Activated CD4-positive, alpha-beta T cell treated with anti-CD3 and anti-CD28 coated beads, Interleukin-2, amount 10 ng/mL, durations not matched to agents 7 days and 5 days (primary cell): ENCODE results near the gene LAMA5. TPM values are rescaled to one million over a fixed set of nuclear protein-coding genes. Genes with fewer than 3 reads are reported as not detected.
A peak's percentile ranks its signal among the peaks of the same experiment; 100 is the strongest.

Experiments
- CTCF ChIA-PET: fragments of 350-600 bp; sonication (Branson Sonifier 250); formaldehyde crosslinking; loops from one replicate; lab custom pipeline; 2021; ENCODE audit warnings: antibody characterized with exemption; lab: Charles Lee
- POLR2A ChIA-PET: fragments of 350-600 bp; sonication (Branson Sonifier 250); formaldehyde crosslinking; loops from one replicate; lab custom pipeline; 2021; ENCODE audit warnings: antibody characterized with exemption; lab: Charles Lee
- DNase-seq: peaks from one replicate; pipeline ENCODE4 v3.0.0-alpha.2; 2020
- H3K27ac Mint-ChIP-seq: one replicate; pipeline ENCODE4 v1.8.0; 2021; ENCODE audit warnings: mild to moderate bottlenecking, moderate library complexity, mixed read lengths
- H3K27me3 Mint-ChIP-seq: one replicate; pipeline ENCODE4 v1.8.0; 2021; ENCODE audit warnings: mixed read lengths
- H3K36me3 Mint-ChIP-seq: one replicate; pipeline ENCODE4 v1.8.0; 2021; ENCODE audit warnings: low read depth, mixed read lengths
- H3K4me1 Mint-ChIP-seq: one replicate; pipeline ENCODE4 v1.8.0; 2021; ENCODE audit warnings: mixed read lengths
- H3K4me3 Mint-ChIP-seq: one replicate; pipeline ENCODE4 v1.8.0; 2021; ENCODE audit warnings: mild to moderate bottlenecking, moderate library complexity, mixed read lengths
- H3K9me3 Mint-ChIP-seq: one replicate; pipeline ENCODE4 v1.8.0; 2021; ENCODE audit warnings: mixed read lengths
- total RNA-seq, 2 experiments: library from RNA; stranded (reverse); gene quantifications; one replicate each; pipeline ENCODE4 v1.2.3, GENCODE V29; 2021

Gene LAMA5
- total RNA-seq, 2 experiments from 2014 or later = 0.64 to 0.67 TPM

DNA sequence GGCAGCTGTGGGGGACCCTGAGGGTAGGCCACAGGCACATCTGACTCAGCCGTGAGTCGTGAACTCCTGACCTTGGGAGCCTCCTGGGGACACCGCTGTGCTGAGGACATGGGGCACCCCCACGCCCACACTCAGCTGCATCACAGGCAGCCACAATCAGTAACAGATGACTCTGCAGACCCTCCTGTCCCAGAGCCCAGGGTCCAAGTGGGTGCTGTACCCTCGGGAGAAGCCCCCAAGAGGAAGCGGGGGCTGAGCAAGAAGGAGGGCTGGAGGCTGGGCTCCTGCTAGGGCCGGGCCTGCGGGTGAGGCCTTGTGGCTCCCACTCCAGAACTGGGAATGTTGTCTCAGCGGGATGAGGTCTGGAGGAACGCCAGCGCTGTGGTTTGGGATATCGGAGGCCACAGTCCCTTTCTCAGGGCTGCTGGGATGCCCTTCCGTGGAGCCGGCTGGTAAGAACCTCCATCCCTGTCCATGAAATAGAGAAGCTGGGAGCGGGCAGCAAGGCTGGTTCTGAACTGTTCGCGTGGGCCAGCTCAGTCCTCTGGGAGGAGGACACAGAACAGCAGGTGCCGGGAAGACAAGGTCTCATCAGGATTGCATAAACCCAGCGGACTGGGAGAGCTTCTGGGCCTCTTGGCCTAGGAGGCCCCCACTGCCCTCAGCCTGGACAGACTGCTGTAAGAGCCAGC is 3.1 kb upstream of the LAMA5 start:
- no peak for DNase-seq
- POLR2A ChIA-PET = no interaction called here
- CTCF ChIA-PET = interaction anchor here (1.1 kb wide), 1 partner anchor 69 kb away, joined by 3 read pairs; no protein-coding TSS in a partner anchor
- no peak overlapping the region for H3K4me3 Mint-ChIP-seq
- no peak overlapping the region for H3K27ac Mint-ChIP-seq
- H3K9me3 Mint-ChIP-seq = peaks cover 5% of the 10 kb centered on the region
- H3K36me3 Mint-ChIP-seq = no peaks in the 10 kb centered on the region
- peaks cover 20% of the 10 kb centered on the region for H3K27me3 Mint-ChIP-seq
- H3K4me1 Mint-ChIP-seq = no peaks in the 10 kb centered on the region

DNA sequence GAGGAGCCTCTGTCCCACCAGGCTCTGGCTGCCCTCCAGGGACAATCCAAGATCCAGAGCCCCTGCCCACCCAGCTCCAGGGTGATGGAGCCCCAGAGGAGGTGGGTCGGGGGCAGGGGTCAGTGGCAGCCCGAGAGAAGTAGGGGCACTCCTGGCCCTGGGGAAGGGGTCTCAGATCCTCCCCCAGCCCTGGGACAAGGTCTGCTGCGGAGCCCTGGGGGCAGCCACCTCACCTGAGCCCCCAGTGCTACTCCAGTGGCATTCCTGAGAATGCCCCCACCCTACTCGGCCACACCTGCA is 2.7 kb upstream of the LAMA5 start:
- no peaks in the 10 kb centered on the region for H3K4me1 Mint-ChIP-seq
- H3K27ac Mint-ChIP-seq = no peak overlapping the region
- ChIA-PET POLR2A (no interaction called here), CTCF (interaction anchor here (1.1 to 1.7 kb wide), 3 partner anchors 46 to 68 kb away, joined by 3 to 5 read pairs (median 3); no protein-coding TSS in a partner anchor)
- H3K9me3 Mint-ChIP-seq = peaks cover 5% of the 10 kb centered on the region
- H3K27me3 Mint-ChIP-seq = peaks cover 25% of the 10 kb centered on the region
- no peaks in the 10 kb centered on the region for H3K36me3 Mint-ChIP-seq
- no peak overlapping the region for H3K4me3 Mint-ChIP-seq
- DNase-seq = no peak

DNA sequence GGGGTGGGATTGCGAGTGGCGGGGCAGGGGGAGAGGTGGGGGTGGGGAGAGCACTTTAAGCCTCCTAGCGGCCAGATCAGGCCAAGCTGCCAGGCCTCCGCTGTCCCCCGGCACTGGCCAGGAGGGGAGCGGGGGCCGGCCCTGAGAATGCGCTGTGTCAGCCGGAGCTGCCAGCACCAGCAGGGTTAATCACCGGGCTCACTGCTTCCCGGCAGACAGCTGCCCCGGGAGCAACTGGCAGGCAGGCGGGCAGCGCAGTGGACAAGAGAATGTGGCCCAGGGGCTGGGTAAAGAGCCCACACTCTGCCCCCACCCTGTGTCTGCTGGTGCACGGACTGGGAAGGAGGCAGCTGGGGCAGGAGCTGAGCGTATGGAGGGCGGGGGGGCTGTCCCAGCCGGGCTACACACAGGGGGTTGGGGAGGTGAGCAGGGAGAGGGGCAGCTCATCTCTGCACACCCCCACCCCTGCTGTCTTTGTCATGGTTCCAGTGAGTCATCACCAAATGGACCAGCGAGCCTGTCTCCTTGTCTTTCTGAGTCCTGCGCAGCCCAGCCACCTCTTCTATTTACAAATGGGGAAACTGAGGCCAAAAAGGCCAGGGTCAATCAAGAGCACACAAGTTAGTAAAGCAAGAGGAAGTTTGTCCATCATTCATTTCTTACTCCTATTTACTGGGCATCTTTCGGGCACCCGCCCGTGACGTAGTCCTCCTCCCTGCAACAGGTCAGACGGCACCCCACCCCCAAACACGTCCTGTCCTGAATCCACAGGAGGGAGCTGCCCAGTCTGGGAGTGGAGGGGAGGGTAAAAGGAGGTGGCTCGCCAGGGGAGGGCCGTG is 2.1 kb upstream of the LAMA5 start:
- no peak for DNase-seq
- Mint-ChIP-seq H3K27ac (no peak overlapping the region), H3K9me3 (peaks cover 5% of the 10 kb centered on the region), H3K4me1 (no peaks in the 10 kb centered on the region), H3K27me3 (peaks cover 27% of the 10 kb centered on the region), H3K4me3 (no peak overlapping the region), H3K36me3 (no peaks in the 10 kb centered on the region)
- ChIA-PET CTCF (interaction anchor here (0.7 to 1.8 kb wide), 6 partner anchors 13 to 68 kb away, joined by 3 to 5 read pairs (median 4); no protein-coding TSS in a partner anchor), POLR2A (no interaction called here)

DNA sequence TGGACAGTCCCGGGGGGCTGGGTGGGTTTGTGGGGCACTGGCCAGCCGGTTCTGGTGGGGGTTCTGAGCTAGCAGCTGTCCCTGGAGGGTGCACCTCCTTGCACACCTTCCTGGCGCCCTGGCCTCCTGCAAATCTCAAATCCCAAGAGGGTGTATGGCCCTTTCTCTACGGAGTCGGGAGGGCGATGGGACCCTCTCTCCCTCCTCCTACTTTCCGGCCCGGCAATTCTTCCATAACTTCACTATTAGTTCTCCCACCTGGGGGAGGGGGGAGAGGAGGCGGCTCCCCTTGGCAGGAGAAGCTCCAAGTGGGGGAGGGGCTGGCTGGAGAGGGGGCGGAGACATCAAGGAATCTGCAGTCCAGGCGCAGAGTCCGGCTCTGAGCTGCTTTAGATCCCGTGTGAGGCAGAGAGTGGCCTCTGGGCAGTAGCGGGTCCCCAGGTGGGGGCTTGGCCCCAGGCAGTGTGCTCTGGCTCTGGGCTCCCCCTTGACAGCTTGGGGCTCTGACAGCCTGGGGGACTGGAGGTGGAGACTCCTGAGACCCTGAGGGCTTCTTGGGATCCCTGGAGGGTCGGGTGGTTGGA is 1.4 kb upstream of the LAMA5 start:
- H3K36me3 Mint-ChIP-seq = no peaks in the 10 kb centered on the region
- POLR2A ChIA-PET = no interaction called here
- H3K4me1 Mint-ChIP-seq = no peaks in the 10 kb centered on the region
- H3K27ac Mint-ChIP-seq = no peak overlapping the region
- CTCF ChIA-PET = interaction anchor here (0.7 to 1.8 kb wide), 6 partner anchors 14 to 67 kb away, joined by 3 to 5 read pairs (median 4); no protein-coding TSS in a partner anchor
- DNase-seq = no peak
- H3K4me3 Mint-ChIP-seq = no peak overlapping the region
- peaks cover 27% of the 10 kb centered on the region for H3K27me3 Mint-ChIP-seq
- H3K9me3 Mint-ChIP-seq = peaks cover 5% of the 10 kb centered on the region

DNA sequence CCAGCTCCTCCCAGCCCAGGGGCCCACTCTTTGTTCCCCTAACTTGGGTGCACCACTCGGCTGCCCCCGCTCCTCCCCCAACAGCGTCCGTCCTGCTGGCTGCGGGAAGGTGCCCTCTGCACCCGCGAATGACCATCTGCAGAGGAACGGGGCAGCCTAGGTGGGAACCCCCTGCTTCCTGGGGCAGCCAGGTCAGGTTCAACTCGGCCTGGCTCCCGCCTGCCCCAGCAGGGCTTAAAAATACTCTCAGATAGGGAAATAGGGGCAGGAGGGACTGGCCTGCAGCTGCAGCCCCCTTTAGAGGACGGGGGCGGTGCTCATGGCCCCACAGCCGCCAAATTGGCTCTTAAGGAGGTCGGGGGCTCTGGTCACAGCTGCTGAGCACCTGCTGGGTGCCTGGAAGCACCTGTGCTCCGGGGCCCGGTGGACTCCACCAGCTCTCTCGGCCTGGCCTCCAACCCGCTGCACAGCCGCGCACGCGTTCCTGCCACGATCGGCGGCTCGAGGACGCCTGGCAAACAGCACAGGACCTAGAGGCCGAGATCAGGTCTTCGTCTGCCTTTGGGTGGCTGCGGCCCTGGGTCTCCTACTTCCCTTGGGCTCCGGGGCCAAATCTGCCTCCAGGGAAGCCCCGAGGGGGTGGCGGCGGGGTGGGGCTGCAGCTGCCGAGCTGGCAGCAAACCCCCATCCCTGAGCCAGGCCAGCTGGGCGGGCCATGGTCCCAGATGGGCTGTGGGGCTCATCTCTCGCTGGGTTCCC is 700 bp upstream of the LAMA5 start:
- peak overlapping the region; percentile 27 for H3K4me3 Mint-ChIP-seq
- POLR2A ChIA-PET = no interaction called here

DNA sequence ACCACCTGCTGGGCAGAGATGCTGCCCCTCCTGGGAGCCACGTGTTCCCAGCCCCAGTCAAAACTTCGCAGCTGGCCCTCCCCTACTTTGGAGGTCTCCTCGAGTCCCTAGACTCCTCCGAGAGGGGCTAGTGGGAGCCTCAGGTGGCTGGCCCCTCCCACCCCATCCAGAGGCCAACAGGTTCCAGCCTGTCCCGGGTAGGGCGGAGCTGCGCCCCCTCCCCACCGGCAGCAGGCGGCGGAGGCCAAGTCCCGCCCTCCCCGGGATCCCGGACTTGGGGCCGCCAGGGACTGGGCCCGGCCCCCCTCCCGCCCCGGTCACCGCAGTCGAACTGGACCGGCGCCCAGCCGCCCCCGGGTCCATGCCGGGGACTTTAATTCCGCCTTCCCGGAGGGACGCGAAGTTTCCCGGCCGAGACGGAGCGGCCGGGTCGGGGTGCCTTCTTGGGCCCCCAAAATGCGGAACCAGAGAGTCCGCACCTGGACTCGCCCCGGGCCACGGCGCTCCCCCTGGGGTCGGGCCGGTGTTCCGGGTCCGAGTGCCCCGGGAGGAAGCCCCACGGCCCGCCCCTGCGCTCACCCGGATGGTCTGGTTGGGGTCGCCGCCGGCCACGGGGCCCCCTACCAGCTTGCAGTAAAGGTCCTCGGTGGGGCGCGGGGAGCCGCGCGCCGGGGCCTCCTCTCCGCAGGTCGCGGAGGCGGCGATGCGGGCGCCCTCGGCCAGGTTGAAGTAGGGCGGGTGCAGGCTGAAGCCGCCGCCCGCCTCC is 559 bp downstream of the LAMA5 start:
- H3K27me3 Mint-ChIP-seq = peaks cover 27% of the 10 kb centered on the region
- H3K27ac Mint-ChIP-seq = no peak overlapping the region
- ChIA-PET POLR2A (no interaction called here), CTCF (no interaction called here)
- DNase-seq = no peak
- no peaks in the 10 kb centered on the region for H3K9me3 Mint-ChIP-seq
- H3K4me3 Mint-ChIP-seq = no peak overlapping the region
- H3K36me3 Mint-ChIP-seq = no peaks in the 10 kb centered on the region
- no peaks in the 10 kb centered on the region for H3K4me1 Mint-ChIP-seq

More for the DNA sequence above, 700 bp upstream of the LAMA5 start:
- Mint-ChIP-seq H3K27me3 (peaks cover 27% of the 10 kb centered on the region), H3K4me1 (no peaks in the 10 kb centered on the region), H3K36me3 (no peaks in the 10 kb centered on the region), H3K9me3 (peaks cover under 1% of the 10 kb centered on the region), H3K27ac (no peak overlapping the region)
- no peak for DNase-seq
- CTCF ChIA-PET = interaction anchor here (0.9 to 1.8 kb wide), 4 partner anchors 15 to 67 kb away, joined by 3 to 5 read pairs (median 4); no protein-coding TSS in a partner anchor

DNA sequence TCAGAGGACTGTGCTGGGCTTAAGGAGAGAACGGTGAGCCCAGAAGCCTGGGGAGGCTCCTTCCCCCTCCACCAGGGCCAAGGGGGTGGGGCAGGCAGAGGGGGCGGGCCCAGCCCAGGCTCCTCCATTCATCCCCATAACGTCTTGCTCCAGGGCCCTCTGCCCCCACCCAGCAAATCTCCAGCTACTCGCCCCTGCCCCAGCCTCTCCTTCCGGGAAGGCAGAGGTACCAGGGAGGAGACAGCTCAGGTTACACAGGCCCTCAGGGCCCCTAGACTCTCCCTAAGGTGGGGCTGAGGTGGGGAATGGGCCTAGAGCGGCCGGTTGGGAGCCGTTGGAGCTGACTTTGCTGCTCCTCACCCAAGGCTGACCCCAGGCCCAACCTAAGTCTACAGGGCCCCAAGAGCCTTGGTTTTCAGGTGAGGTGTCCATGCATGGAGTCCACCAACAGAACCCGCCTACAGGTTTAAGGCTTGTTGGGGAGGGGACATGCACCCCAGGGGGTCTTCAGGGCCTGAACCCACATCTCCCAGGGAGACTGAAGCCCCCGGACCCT is 1.2 kb downstream of the LAMA5 start:
- peaks cover 27% of the 10 kb centered on the region for H3K27me3 Mint-ChIP-seq
- DNase-seq = no peak
- no peaks in the 10 kb centered on the region for H3K36me3 Mint-ChIP-seq
- no peak overlapping the region for H3K4me3 Mint-ChIP-seq
- H3K9me3 Mint-ChIP-seq = no peaks in the 10 kb centered on the region
- ChIA-PET CTCF (interaction anchor here (2.0 kb wide), 1 partner anchor 17 kb away, joined by 6 read pairs; no protein-coding TSS in a partner anchor), POLR2A (no interaction called here)
- H3K4me1 Mint-ChIP-seq = no peaks in the 10 kb centered on the region
- no peak overlapping the region for H3K27ac Mint-ChIP-seq

DNA sequence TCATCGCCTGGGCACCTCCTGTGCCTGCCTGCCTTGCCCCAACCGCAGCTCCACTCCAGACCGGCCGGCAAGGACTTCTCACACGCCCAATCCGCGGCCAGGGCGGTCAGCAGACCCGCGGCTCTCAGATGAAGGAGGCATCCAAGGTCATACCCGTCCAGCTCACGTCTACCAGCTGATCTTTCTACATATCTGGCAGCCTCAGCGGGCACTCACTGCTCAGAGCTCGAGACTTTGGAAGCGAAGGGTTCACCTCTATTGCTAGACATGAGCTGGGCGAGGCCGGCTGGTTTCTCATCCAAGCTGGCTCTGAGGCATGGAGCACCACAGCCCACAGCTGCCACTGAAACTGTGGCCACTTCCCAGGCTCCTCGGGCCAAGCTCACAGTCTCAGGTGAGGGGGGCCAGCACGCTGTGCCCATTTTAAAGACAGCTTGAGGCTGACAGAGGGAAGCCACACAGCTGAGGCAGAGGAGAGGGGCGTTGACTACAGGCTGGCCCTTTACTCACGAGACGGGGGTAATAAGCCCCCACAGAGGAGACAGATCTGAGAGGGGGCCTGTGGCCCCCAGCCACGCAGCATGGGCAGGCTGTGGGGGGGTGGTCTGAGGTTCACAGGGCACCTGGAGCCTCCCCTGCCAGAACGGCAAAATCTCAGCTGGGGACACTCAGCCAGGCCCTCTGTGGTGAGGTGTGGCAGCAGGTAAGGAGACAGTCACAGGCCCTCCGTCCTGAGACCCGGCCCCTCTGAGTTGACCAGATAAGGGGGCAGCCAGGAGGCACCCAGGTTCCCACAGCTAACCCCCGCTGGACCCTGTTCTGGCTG is 2.0 kb downstream of the LAMA5 start:
- H3K4me3 Mint-ChIP-seq = no peak overlapping the region

DNA sequence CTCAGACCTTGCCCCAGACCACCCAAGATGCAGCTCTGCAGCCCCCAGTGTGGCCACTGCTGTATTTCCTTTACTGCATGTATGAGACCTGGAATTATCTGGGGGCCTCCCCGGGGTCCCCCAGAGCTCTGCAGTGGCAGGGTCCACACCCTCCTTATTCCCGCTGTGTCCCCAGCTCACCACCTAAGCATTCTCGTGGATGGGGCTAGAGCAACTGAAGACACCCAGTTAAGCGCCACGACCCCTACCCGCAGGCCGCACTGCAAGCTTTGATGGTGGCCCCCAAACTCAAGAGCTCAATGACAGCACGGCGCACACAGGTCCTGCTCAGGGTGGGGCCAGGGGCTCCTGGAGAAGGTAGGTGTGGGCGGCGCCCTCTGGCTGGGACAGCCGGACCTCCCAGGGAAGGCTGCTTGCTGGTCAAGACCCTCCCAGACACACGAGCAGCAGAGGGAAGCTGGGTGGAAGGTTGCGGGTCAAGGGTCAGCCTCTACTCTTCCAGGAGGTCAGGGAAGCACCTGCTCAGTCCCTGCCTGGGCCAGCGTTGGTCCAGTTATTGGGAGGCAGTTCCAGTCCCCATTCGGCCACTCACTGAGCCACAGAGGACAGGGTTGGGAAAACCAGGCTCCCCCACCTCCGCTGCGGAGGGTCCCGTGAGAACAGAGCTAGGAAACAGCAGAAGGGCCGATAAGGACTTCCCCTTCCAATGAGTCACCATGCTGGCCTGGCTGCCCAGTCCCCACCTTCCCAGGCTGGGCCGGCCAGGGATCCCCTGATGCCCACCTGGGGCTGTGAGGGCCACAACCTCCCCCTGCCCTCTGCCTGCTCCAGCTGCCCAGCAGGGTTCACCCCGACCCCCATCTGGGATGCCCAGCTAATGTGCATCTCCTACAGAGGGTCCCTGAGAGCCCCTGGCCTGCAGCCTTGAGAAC is 2.9 kb downstream of the LAMA5 start:
- ChIA-PET CTCF (interaction anchor here (0.6 to 2.0 kb wide), 3 partner anchors 18 to 63 kb away, joined by 3 to 6 read pairs (median 5); no protein-coding TSS in a partner anchor), POLR2A (no interaction called here)
- Mint-ChIP-seq H3K27me3 (peaks cover 23% of the 10 kb centered on the region), H3K27ac (no peak overlapping the region), H3K9me3 (no peaks in the 10 kb centered on the region), H3K36me3 (no peaks in the 10 kb centered on the region), H3K4me3 (no peak overlapping the region), H3K4me1 (no peaks in the 10 kb centered on the region)
- no peak for DNase-seq

More for the DNA sequence above, 2.0 kb downstream of the LAMA5 start:
- Mint-ChIP-seq H3K27ac (no peak overlapping the region), H3K4me1 (no peaks in the 10 kb centered on the region), H3K27me3 (peaks cover 27% of the 10 kb centered on the region), H3K9me3 (no peaks in the 10 kb centered on the region), H3K36me3 (no peaks in the 10 kb centered on the region)
- ChIA-PET POLR2A (no interaction called here), CTCF (interaction anchor here (1.1 to 2.0 kb wide), 2 partner anchors 17 to 64 kb away, joined by 3 to 6 read pairs; no protein-coding TSS in a partner anchor)
- no peak for DNase-seq
